Measurements from ENCODE around the gene RGS7BP.

The RGS7BP gene

GRCh38 chr5:64566310-64566916 is 60.6 kb downstream of the RGS7BP start:
- DNase-seq: no peak

GRCh38 chr5:64569858-64570257 is 64.0 kb downstream of the RGS7BP start:
- no peak for DNase-seq

- DNase-seq: no peak
Measured at GRCh38 chr5:64570395-64570996, 64.7 kb downstream of the RGS7BP start.

GRCh38 chr5:64575561-64575960 is 69.7 kb downstream of the RGS7BP start:
- no peak for DNase-seq

- no peak for DNase-seq
Measured at GRCh38 chr5:64576250-64576649, 70.4 kb downstream of the RGS7BP start.

- DNase-seq: no peak
Measured at GRCh38 chr5:64585646-64586045, 79.8 kb downstream of the RGS7BP start.

GRCh38 chr5:64587370-64587769 is 81.6 kb downstream of the RGS7BP start:
- DNase-seq: no peak

GRCh38 chr5:64592730-64593341 is 87.0 kb downstream of the RGS7BP start:
- no peak for DNase-seq

- DNase-seq: no peak
Measured at GRCh38 chr5:64594025-64594424, 88.2 kb downstream of the RGS7BP start.

GRCh38 chr5:64594601-64595000 is 88.8 kb downstream of the RGS7BP start:
- DNase-seq: no peak

- DNase-seq: peak in 1 of 2 donors; percentile 48
Measured at GRCh38 chr5:64595031-64595855, 89.4 kb downstream of the RGS7BP start.

GRCh38 chr5:64599226-64599625 is 93.4 kb downstream of the RGS7BP start:
- no peak for DNase-seq

- DNase-seq: no peak
Measured at GRCh38 chr5:64603676-64604075, 97.9 kb downstream of the RGS7BP start.

GRCh38 chr5:64606926-64607325 is 101.1 kb downstream of the RGS7BP start:
- DNase-seq: no peak

- DNase-seq: peak in 1 of 2 donors; percentile 59
Measured at GRCh38 chr5:64612344-64612961, 106.6 kb downstream of the RGS7BP start.

GRCh38 chr5:64615895-64616294 is 110.1 kb downstream of the RGS7BP start:
- no peak for DNase-seq

- no peak for DNase-seq
Measured at GRCh38 chr5:64619609-64620008, 113.8 kb downstream of the RGS7BP start.

GRCh38 chr5:64622991-64623390 is 117.2 kb downstream of the RGS7BP start:
- DNase-seq: no peak

- DNase-seq: no peak
Measured at GRCh38 chr5:64625678-64626077, 119.9 kb downstream of the RGS7BP start.

- no peak for DNase-seq
Measured at GRCh38 chr5:64628901-64629300, 123.1 kb downstream of the RGS7BP start.

GRCh38 chr5:64629841-64630240 is 124.0 kb downstream of the RGS7BP start:
- DNase-seq: no peak

- no peak for DNase-seq
Measured at GRCh38 chr5:64632251-64632650, 126.4 kb downstream of the RGS7BP start.
